CMK (cell line): Measurements from ENCODE around the gene ADAMTS2.

Experiments
- DNase-seq: peaks from one replicate; pipeline ENCODE4 v3.0.0-alpha.2; 2010; ENCODE audit warnings: low read depth

Gene ADAMTS2

DNA sequence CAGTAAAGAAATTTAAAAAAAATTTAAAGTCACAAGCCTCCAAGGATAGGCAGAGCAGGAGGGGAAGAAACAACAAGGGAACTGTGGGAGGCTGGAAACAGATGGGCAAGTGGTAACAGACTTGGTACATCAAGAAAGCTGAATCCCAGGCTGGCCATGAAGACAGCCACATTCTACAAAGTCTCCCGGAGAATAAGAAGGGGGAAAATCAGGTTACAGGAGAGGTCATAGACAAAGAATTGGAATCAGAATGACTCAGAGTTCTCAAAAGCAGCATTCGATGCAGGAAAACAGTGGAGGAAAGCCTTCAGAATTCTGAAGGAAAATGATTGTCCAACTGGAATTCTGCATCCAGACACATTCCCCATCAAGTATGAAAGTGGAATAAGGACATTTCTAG is 129.7 kb downstream of the ADAMTS2 start:
- DNase-seq, result no peak

DNA sequence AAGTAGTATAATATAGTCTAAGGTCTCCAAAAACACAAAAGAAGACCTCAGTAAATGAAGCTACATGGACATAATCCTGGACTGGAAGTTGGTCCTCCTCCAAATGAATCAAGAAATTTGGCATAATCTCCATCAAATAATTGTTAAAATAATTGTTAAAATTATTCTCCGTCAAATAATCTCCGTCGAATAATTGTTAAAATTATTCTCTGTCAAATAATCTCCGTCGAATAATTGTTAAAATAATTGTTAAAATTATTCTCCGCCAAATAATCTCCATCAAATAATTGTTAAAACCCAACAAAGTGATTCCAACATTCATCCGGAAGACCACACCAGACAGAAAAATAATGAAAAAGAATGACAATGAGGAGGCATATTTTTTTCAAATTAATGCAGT is 130.6 kb downstream of the ADAMTS2 start:
- DNase-seq, result no peak

DNA sequence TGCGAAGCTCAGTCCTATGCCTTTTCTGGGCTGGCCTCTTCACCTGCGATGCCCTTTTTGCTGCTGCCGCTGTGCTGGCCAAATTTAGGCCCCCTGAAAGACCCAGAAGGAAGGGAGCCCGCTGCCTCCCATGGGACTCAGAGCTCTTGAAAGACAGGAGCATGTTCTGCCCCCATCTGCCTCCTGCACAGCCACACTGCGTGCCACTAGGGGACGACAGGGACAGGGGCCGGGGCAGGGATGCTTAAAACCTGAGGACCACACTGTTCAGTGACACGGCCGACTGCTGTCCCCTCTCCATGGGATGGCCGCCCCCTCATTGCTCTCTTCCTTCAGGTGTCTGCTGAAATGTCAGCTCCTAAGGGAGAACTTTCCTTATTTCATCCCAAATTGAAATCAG is 132.4 kb downstream of the ADAMTS2 start:
- no peak for DNase-seq

DNA sequence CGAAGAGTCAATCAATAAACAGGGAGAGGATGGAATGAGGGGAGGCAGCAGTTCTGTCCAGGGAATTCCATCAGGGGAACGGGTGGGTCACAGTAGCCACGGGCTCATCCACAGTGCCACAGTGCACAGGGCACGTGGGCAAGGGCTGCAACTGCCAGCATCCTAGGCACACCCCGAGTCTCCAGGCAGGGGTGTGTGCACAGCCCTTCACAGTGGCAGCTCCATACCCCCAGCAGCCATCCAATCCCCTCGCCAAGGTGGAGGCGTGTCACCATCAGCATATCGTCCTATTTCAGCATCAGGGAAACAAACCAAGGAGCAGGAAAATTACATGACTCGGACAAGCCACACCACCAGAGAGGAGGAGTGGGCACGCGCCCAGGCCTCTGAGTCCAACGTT is 133.6 kb downstream of the ADAMTS2 start:
- no peak for DNase-seq

DNA sequence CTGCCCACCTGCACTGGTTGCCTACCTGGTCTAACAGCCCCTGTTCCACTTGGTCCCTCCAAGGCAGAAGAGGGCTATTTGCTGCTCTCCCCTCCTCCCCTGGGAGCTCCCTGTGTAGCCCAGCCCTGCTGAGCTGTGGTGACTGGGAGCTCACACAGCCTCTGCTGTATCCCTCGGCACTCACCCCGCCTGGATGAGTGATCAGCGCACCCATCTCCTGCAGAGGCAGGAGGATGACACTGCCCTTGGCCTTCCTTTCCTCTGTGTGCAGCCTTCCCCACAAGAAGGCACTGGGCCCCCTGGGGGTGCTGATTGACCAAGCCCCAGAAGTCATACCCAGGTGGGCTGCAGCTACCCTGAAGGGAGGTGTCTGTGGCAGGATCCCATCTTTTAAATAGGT is 134.2 kb downstream of the ADAMTS2 start:
- DNase-seq, result no peak

DNA sequence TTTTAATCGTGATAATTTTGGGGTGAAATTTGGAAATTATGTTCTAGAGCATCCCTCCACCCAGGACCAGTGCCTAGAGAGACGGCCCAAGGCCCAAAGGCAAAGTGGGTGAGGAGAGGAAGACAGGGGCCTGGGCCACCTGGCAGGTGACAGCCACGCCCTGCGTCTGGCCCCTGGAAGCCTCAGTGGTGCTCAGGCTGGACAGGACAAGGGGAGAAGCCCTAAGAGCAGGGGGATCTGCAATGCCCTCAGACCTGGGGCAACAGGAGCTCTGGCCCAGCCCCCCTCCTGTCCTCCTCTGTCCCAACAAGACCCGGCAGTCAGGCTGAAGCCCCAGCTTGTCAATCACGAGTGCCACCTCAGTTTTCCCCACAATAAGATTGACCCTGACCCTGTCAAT is 134.8 kb downstream of the ADAMTS2 start:
- no peak for DNase-seq

DNA sequence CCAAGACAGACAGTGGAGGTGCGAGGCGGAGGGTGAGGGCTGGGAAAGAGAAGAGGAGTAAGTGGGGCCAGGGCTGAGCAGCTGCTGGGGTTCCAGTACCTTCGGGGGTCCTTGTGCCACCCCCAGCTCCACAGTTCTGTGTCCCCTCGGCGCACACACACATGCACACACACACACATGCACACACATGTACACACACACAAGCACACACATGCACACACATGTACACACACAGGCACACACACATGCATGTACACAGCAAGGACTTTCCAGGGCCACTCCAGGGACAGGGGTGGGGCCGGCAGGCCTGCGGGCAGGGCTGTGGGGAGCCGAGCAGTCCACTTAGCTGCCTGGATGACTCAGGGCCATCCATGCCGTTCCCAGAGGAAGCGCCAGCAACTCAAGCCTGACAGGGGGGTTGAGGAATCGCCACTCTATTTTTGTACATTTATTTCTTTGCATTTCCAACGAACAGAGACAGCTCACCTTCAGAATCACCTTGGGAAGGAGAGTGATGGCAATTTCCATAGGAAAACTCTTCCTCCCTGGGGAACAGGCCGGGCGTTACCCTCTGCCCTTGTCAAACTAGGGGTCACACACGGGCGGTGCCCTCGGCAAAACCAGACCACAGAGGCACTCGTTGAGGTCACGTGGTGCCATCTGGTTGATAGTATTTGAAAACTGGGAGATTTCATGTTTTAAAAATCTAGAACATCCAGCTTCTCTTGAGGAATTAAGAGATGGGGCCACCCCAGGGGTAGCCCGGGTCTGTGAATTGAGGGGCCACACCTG is 135.7 kb downstream of the ADAMTS2 start:
- no peak for DNase-seq

DNA sequence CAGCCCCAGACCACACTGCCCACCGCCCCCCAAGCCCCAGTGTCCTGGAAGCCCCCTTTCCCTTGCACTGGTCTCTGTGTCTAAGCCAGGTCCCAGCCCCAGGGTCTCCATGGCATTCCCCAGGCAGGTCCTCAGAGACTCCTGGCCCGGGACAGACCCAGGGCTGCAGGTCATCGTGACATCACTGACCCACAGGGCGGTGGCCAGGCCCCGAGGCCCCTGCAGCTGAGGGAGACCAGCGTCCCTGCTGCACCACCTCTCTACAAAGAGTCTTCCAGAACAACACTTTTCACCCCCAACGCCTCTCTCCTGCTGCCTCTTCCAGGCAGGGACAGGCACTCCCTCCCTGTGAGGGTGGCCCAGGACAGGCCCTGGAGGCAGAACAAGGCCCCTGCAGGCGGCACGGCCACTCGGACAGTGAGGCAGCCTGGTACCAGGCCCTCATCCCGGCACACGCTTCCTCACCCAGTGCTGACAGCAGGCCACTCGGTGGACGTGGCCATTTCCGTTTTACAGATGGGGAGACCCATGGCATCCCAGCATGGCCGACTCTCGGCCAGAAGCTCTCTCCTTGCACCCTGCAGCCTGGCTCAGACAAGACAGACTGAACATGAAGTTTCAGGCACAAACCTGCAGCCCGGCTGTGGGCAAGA is 136.4 kb downstream of the ADAMTS2 start:
- DNase-seq, result no peak

DNA sequence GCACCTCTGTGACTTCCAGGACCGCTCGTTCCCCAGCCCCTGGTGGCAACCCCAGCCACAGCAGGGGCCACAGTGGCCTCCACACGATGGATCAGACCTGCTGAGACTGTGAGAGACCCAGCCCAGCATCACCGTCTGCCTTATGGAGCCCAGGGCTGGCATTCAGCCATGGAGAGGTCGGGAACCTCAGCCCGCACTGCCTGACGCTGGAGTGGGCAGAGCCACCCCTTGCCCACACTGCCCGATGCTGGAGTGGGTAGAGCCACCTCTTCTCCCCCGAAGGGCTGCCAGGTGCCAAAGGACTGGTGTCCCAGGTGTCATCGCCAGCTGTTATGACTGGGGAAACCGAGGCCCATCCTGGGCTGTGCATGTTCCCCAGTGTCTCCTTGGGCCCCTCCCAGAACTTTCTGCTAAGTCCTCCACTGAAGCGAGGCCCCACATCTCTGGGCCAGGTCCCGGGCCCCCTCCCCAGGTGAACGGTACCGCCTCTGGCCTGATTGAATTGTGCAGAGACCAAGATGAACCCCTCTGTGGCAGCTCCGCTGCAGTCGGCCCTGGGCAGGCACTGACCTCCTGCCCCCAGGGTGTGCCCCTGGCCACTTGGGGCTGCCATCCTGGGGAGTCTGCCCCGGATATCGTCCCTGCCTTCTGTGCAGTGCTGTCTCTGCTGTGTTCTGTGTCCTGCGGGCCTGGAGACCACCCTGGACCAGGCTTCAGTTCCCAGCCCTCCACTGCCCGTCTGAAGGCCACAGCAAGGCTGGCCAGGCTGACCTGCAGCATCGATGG is 137.1 kb downstream of the ADAMTS2 start:
- no peak for DNase-seq

DNA sequence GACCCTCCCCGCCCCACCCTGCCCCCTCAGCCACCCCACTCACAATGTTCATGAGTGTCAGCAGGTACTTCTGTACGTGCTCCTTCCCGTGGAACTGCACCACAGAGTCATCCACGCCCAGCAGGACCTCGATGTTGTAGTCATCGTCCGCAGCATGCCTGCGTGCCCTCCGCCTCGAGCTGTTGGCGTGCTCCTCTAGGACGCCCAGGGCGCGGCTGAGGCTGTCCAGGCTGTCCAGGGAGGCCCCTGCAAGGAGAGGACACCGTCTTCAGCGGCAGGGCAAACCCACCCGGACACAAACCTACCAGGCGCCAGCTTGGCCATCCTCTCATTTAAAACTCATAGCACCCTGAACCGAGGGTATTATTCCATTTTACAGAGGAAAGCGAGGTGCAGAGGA is 137.8 kb downstream of the ADAMTS2 start:
- DNase-seq, result no peak

DNA sequence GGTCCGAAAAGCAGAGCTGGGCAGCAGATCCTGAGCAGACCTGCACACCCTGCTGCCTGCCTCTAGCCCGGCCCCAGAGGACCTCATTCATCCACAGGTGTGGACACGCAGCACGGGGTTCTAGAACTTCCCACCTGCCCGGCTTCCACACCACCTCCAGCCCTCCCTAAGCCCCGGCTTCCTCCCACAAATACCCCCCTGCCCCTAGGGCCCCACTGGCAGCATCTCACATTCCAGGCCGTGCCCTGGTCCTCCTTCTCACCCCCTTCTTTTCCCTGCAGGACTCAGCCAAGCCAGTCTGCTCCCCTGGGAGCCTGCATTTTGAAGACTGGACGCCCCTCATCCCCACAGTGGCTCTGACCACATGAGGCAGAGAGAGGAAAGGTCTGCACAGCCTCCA is 138.9 kb downstream of the ADAMTS2 start:
- DNase-seq, result no peak

DNA sequence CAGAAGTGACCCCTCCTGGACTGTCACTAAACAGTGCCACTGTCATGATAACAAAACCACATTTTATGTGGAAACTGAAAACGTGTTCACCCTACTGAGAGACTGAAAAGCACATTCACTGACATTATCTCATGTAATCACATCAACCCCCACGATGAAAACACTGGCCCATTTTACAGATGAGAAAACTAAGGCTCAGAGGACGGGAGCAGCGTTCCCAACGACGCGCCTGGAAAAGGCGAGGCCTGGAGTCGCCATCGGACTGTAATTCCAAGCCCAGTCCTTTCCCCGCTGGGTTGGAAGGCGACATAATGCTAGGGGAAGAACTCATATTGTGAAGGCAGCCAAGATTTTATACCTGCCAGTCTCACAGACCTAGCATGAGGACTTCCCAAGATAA is 140.0 kb downstream of the ADAMTS2 start:
- DNase-seq, result no peak

DNA sequence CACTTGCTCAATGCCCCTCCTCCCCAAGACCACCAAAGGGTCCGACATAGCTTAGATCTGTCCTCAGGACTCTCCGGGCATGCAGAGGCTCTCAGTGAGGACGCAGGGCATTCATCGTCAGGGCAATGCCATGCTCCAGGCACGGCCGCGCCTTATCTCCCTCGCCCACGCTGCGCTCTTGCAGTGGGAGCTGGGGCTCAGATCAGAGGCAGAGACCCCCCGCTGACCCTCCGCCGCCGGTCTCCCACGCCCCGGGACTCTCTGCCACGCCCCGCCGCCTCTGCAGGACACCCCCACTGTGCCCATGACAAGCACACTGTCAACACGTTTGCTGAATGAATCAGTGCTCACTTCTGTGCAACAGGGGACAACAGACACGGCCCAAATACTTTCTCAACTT is 140.7 kb downstream of the ADAMTS2 start:
- no peak for DNase-seq

DNA sequence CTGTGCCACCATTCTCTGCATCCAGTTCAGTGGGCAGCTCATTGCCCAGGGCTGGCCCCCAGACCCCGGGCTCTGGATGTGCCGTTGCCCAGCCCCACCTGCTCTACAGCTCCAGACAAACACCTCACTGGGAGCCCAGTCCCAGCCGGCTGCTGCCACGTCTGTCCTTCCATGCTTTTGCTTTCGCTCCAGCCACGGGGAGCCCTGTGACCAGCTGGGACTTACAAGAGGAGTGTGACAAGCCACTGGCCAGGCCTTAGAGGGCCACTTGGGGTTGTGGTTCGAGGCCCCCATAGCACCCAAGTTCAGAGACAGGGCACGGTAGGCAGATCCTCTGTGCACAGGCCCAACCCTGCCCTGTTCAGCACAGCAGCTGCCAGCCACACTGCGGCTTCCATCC is 142.0 kb downstream of the ADAMTS2 start:
- DNase-seq, result no peak

DNA sequence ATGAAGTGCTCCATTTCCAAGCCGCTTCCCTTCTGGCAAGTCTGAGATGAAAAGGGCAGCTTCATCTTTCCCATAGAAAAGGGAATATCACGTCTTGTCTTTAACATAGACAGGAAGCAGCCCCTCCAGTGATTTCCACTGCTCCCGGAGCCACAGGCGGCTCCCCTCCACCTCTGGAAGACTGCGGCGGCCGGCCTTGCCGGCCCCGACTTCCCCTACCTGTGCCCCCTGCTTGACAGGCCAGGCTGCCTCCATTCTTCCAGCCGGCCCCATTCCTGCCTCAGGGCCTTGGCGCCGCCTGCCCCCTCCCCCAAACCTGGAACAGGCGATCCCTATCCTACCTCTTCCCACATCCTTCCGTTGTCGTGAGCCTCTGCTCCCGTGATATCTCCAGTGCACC is 143.3 kb downstream of the ADAMTS2 start:
- no peak for DNase-seq

DNA sequence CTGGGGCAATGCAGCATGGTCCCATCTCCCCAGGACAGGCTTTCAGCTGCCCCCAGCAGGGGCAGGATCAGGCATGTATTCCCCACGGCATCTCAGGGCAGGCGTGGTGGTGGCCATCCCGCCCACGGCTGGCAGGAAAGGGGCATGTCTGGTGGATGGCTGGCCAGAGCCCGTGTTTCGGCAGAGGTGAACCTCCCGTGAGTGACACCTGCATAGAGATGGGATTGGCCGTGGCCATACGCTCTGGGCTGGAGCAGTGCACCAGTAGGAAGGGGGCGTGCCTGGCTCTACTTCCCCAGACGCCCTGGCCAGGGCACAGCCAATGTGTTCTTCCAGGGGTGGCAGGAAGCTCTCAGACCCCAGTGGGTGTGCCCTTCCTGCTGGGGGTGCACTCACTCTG is 146.0 kb downstream of the ADAMTS2 start:
- no peak for DNase-seq

DNA sequence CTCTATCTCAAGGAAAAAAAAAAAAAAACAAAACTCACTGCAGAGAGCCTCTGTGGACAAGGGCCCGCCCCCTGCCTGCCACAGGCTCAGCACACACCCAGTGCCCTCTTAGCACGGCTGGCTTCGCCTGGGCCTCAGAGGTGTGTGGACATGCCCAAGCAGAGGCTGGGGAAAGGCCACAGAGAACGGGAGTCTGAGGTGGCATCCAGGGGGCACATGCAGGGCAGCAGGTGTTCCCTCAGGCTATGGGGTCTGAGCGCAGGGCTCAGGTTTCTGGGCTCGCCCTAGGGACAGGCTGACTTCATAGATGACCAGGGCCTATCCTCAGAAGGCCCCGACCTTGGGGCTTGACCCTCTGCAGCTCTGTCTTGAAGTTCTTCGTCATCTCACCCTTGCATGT is 146.4 kb downstream of the ADAMTS2 start:
- DNase-seq, result no peak

DNA sequence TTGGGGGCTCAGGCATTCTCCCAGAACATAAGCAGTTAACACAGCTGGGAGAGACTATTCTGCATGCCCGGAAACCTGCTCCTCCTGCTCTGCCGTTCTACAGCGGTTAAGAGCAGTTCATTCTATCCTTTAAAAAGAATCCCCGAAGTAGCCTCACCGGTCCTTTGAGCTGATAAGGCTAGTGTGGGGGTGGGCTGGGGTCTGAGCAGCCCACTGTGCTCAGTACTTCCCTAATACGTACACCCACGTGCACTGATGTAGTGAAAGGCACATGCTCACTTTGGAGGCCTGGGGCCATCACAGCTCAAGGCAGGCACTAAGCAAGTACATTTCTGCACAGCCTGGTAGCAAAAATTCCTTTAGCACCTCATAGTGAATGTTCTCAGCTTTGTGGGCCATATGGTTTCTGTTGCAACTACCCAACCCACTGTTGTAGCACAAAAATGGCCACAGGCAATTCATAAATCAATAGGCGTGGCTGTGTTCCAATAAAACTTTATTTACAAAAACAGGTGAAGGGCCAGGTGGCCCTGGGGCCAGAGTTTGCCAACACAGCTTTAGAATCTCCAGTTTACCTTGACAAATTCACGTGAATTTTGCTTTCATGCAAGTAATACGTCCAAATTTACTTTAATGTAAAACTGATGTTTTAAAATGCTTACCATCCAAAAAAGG is 148.7 kb downstream of the ADAMTS2 start:
- no peak for DNase-seq

DNA sequence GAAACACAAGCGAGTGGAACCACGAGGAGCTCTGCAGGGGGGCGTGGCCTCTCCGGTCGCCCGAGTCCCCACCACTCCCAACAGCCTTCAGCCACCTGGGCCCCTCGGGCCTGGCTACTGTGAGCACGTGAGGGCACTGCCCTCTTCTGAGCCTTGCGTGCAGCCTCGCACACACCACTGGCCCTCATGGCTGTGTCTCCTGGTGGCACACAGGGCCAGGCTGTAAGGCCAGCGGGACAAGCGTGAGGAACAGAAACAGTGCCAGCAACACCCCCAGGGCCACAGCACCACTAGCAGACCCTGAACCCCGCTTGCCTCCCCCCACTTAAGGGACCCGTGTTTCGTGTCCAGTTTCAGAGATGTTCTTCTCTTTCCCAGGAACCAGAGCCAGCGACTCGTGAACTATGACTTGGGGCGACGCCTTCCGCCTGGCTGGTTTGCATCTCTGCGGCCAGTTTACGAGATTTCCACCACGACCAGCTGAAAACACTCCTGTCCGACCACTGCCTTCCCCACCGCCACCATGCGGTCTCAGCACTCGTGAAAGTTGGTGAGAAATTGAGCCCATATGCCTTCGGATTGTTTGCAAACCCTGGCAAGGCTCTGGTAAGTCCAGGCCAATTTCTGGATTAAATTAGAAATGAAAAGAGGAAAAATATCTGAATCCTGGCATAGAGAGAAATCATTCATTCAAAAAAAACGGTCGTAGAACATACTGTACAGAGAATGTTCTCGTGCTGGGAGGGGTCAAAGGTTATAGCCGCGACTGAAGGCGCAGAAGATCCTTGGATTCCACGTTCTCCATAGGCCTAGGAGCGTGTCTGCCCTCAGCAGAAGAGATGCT is 149.5 kb downstream of the ADAMTS2 start:
- DNase-seq, result no peak

DNA sequence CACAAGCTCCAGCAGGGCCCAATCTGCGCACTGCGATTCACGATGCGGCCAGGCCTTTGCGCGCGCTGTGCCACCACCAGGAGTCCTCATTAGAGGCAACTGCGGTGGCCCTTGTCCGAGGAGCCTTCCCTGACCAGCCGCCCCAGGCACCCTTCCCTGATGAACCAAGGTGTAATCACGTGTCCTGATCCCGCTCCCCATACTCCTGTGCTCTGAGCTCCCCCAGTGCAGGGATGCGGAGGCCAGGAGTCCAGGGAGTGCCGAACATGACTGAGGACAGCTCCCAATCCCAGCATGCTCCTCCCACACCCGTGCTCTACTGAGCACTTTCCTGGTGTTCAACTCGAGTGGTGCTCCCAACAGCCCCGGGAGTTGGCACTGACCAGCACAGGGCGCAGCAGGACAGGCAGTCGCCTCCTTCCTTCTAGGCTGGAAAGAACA is 150.3 kb downstream of the ADAMTS2 start:
- no peak for DNase-seq

DNA sequence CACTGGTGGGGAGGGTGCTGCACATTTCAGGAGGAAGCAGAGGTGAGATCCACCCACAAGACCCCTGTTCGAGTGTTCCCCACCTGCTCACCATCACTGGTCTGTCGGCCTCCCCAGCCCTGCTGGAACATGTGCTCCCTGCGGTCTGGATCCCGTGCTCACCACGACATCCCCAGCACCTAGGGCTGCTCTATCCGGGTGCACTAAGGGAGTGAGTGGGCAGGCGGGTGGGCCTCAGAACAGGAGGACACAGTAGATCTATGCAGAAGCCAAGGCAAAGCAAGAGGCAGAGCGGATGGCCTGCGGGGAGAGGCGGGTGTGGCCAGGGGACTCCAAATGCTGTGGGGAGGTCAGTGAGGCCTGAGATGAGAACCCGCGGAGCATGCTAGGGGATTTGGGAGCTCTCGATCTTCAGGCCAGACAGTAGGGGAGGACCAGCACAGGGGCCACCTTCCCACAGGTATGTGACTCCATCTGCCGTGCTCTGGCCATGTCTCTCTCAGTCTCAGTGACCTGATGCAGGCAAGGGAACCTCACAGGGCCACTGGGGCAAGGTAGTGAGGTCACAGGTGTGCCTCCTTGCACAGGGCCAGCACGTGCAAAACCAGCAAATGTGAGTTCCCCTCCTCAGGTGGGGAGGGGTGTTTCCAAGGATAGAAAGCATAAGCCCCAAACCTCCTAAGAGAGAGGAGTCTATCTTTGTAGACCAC is 150.9 kb downstream of the ADAMTS2 start:
- no peak for DNase-seq
